RWPE2 (cell line): ENCODE data around the gene MAP2K6.

Experiments used
- ATAC-seq: fragments of 200-7000 bp; cut with Tn5 transposase; 3 replicates; pipeline ENCODE4 v1.9.1; 2021; ENCODE audit warnings: low read depth
- DNase-seq: peaks from one replicate; pipeline ENCODE4 v3.0.0-alpha.2; 2020; ENCODE audit warnings: low spot score
- H3K27ac ChIP-seq: fragments of 450-650 bp; 2 replicates; pipeline ENCODE4 v1.5.1; 2017; ENCODE audit warnings: mild to moderate bottlenecking; ENCODE audit not compliant: poor library complexity, severe bottlenecking
- H3K27me3 ChIP-seq: fragments of 250-450 bp; sonication (Bioruptor Pico); 2 replicates; pipeline ENCODE4 v1.5.1; 2021; ENCODE audit warnings: mild to moderate bottlenecking, moderate library complexity; ENCODE audit not compliant: insufficient read depth, poor library complexity, severe bottlenecking
- H3K36me3 ChIP-seq: fragments of 250-450 bp; sonication (Bioruptor Pico); 2 replicates; pipeline ENCODE4 v1.5.1; 2020; ENCODE audit warnings: low read depth, mild to moderate bottlenecking, moderate library complexity
- H3K4me1 ChIP-seq: fragments of 250-450 bp; sonication (Bioruptor Pico); 2 replicates; pipeline ENCODE4 v1.5.1; 2021; ENCODE audit warnings: mild to moderate bottlenecking, moderate library complexity; ENCODE audit not compliant: insufficient read depth, poor library complexity, severe bottlenecking
- H3K4me3 ChIP-seq: fragments of 250-450 bp; sonication (Bioruptor Pico); 2 replicates; pipeline ENCODE4 v1.5.1; 2021; ENCODE audit warnings: mild to moderate bottlenecking, moderate library complexity; ENCODE audit not compliant: severe bottlenecking
- H3K9me3 ChIP-seq: fragments of 250-450 bp; sonication (Bioruptor Pico); 2 replicates; pipeline ENCODE4 v1.5.1; 2021; ENCODE audit warnings: mild to moderate bottlenecking, moderate library complexity; ENCODE audit not compliant: severe bottlenecking
- CTCF ChIP-seq: fragments of 450-650 bp; IDR thresholded peaks from one replicate; pipeline ENCODE4 v1.5.1; 2017; ENCODE audit warnings: mild to moderate bottlenecking, moderate library complexity; ENCODE audit not compliant: poor library complexity, severe bottlenecking

Gene MAP2K6

GRCh38 chr17:69573396-69573795 lies 158.9 kb downstream of the MAP2K6 start:
- DNase-seq (no peak), ATAC-seq (no peak)
- Histone ChIP-seq H3K27me3 (no peaks in the 10 kb centered on the region), H3K4me3 (no peak overlapping the region), H3K36me3 (no peaks in the 10 kb centered on the region), H3K4me1 (peaks cover 8% of the 10 kb centered on the region), H3K27ac (no peak overlapping the region), H3K9me3 (no peaks in the 10 kb centered on the region)
- TF ChIP-seq CTCF: no peak

GRCh38 chr17:69574257-69575197 lies 160.0 kb downstream of the MAP2K6 start:
- TF ChIP-seq CTCF: no peak
- Histone ChIP-seq H3K4me1 (peaks cover 8% of the 10 kb centered on the region), H3K4me3 (no peak overlapping the region), H3K27ac (no peak overlapping the region), H3K36me3 (no peaks in the 10 kb centered on the region), H3K9me3 (no peaks in the 10 kb centered on the region), H3K27me3 (no peaks in the 10 kb centered on the region)
- no peak for ATAC-seq
- no peak for DNase-seq

- no peak for TF ChIP-seq CTCF
- no peak for ATAC-seq
- Histone ChIP-seq H3K4me3 (no peak overlapping the region), H3K27me3 (no peaks in the 10 kb centered on the region), H3K36me3 (no peaks in the 10 kb centered on the region), H3K4me1 (peaks cover 8% of the 10 kb centered on the region), H3K9me3 (no peaks in the 10 kb centered on the region), H3K27ac (no peak overlapping the region)
- DNase-seq: no peak
These were observed 160.9 kb downstream of the MAP2K6 start for GRCh38 chr17:69575346-69575761.

- DNase-seq (no peak), ATAC-seq (no peak)
- peaks cover 8% of the 10 kb centered on the region for H3K4me1 ChIP-seq
- no peaks in the 10 kb centered on the region for H3K36me3 ChIP-seq
- no peak overlapping the region for H3K27ac ChIP-seq
- no peak for TF ChIP-seq CTCF
- H3K4me3 ChIP-seq: no peak overlapping the region
- H3K27me3 ChIP-seq: peaks cover 5% of the 10 kb centered on the region
- no peaks in the 10 kb centered on the region for H3K9me3 ChIP-seq
These were observed 162.6 kb downstream of the MAP2K6 start for GRCh38 chr17:69577098-69577497.

DNA sequence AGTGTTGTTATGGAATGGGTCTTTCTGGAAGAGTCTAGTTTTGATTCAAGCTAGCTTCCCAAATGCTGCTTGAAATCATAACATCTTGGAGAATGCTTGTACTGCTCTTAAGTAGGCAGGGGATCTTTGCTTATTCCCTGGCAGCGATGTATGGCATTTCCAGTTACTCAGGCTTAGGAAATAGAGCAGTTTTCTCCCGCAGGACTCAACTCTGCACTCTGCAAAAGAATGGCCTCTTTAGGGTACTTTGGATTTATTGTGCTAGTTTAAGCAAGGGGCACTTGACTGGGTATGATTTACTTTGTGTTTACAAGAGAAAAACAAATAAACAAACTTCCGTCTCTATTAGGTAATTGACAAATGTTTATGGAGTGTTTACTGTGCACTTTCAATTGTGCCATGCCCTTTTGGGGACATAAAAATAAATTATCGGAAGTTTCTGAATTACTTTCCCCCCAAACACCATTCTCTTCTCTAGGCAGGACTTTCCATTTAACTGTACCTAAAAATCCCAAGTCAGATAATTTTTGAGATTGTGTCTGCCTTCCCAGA lies 164.0 kb downstream of the MAP2K6 start:
- no peaks in the 10 kb centered on the region for H3K36me3 ChIP-seq
- TF ChIP-seq CTCF: no peak
- ATAC-seq (no peak), DNase-seq (no peak)
- no peak overlapping the region for H3K27ac ChIP-seq
- H3K4me3 ChIP-seq: no peak overlapping the region
- no peaks in the 10 kb centered on the region for H3K9me3 ChIP-seq
- peaks cover 5% of the 10 kb centered on the region for H3K27me3 ChIP-seq
- H3K4me1 ChIP-seq: peaks cover 8% of the 10 kb centered on the region
